GM12801 (cell line): Measurements from ENCODE around the gene BAZ1A.

ENCODE experiments used
- TF ChIP-seq, protein P1 (sequence below): IDR thresholded peaks from one replicate; pipeline ENCODE4 v1.5.1; 2011; ENCODE audit warnings: control low read depth; ENCODE audit not compliant: insufficient read length; ENCODE audit errors: extremely low read depth

BAZ1A gene

DNA sequence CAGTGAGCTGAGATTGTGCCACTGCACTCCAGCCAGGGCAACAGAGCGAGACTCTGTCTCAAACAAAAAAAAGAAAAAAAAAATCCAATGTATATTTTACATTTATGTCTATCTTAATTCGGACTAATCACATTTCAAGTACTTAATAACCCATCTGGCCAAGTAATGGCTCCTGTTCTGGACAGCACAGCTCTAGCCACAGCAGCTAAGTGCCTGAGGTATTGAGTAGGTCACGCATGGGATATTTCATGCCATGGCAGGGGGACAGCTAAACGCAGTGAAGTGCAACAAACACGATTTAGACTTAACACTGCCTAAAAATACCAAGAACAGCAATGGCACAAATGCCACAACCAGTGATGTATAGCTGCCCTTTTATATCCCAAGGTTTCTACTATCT is 8.0 kb downstream of the BAZ1A start:
- TF ChIP-seq, protein P1, sequence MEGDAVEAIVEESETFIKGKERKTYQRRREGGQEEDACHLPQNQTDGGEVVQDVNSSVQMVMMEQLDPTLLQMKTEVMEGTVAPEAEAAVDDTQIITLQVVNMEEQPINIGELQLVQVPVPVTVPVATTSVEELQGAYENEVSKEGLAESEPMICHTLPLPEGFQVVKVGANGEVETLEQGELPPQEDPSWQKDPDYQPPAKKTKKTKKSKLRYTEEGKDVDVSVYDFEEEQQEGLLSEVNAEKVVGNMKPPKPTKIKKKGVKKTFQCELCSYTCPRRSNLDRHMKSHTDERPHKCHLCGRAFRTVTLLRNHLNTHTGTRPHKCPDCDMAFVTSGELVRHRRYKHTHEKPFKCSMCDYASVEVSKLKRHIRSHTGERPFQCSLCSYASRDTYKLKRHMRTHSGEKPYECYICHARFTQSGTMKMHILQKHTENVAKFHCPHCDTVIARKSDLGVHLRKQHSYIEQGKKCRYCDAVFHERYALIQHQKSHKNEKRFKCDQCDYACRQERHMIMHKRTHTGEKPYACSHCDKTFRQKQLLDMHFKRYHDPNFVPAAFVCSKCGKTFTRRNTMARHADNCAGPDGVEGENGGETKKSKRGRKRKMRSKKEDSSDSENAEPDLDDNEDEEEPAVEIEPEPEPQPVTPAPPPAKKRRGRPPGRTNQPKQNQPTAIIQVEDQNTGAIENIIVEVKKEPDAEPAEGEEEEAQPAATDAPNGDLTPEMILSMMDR, result no peak

DNA sequence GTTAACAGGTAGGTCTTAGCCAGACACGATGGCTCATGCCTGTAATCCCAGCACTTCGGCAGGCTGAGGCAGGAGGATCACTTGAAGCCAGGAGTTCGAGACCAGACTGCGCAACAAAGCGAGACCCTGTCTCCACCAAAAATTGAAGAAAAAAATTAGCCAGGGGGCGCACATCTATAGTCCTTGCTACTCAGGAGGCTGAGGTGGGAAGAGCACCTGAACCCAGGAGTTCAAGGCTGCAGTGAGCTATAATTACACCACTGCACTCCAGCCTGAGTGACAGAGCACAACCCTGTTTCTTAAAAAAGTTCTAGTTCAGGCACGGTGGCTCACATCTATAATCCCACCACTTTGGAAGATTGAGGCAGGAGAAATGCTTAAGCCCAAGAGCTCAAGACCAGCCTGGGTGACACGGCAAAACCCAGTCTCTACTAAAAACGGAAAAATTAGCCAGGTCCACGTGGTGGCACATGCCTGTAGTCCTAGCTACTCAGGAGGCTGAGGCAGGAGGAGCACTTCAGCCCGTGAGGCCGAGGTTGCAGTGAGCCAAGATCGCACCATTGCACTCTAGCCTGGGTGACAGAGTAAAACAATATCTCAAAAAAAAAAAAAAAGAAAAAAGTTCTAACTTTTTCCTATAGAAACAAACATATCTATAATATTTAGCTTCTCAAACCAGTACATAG is 9.1 kb downstream of the BAZ1A start:
- TF ChIP-seq, protein P1, result no peak

DNA sequence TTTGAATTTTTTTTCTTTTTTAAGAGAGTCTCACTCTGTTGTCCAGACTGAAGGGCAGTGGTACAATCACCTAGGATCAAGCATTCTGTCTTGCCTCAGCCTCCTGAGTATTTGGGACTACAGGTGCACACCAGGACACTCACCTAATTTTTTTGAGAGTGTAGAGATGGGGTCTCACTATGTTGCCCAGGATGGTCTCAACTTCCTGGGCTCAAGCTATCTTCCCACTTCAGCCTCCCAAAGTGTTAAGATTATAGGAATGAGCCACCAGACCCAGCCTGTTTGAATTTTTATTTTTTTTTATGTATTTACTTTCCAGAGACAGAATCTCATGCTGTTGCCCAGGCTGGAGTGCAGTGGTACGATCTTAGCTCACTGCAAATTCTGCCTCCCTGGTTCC is 11.3 kb downstream of the BAZ1A start:
- TF ChIP-seq, protein P1, result no peak

DNA sequence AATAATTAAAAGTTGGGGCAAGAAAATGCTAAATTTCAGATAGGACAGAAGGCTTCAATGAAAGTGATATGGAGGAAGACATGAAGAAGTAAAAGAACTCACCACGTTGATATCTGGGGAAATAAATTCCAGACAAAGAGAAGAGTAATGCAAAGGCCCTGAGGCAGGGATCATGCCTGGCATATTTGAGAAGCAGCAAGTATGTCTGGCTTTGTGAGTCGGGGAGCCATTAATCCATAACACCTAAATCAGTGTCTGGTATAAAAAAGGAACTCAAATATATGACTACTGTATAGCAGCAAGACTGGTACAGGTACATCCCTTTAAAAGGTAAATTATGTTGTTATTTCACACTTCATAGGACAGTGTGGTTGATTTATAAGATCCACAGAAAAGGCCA is 16.4 kb downstream of the BAZ1A start:
- TF ChIP-seq, protein P1, result no peak

DNA sequence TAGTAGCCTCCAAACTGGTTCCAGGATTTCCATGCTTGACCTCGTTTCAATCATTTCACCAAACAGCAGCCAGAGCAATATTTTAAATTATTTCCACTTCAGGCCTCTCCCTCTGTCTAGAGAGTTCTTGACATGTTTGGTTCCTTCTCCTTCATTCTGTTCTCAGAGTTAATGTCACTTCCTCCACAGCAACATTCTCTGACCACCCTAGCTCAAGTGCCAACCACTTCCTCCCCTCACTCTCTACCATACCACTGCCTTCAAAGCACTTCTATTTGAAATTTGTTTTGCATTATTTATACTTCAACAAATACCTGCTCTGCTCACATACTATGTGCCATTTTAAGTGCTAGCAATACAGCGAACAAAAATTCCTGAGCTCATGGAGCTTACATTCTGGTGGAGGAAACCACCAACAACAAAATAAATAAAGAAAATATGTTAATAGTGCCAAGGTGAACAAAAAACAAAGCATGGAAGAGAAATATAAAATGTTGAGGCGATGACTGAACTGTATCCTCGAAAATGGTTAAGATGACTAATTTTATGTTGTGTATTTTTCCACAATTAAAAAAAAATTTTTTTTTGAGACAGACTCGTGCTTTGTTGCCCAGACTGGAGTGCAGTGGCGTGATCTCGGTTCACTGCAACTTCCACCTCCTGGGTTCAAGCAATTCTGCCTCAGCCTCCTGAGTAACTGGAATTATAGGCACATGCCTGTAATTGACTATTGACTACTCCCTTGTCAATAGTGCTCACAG is 17.3 kb downstream of the BAZ1A start:
- TF ChIP-seq, protein P1, result no peak

DNA sequence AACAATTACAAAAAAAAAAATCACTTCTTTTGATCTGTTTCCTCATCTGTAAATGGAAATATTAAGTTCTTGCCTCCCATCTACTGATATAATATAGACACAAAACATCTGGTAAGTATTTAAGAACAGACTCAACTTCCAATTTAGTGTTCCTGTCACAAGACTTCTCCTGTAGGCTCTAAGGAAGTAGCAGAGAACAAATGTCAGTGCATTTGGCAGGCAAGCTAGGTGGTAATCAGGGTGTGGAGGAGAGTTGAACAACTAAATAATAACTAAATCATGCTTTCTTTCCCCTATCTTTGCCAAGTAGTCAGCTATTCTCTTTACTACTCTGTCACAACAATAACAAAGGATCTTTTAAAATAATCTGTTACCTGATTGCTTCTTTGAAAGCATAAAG is 22.1 kb downstream of the BAZ1A start:
- TF ChIP-seq, protein P1, result no peak

DNA sequence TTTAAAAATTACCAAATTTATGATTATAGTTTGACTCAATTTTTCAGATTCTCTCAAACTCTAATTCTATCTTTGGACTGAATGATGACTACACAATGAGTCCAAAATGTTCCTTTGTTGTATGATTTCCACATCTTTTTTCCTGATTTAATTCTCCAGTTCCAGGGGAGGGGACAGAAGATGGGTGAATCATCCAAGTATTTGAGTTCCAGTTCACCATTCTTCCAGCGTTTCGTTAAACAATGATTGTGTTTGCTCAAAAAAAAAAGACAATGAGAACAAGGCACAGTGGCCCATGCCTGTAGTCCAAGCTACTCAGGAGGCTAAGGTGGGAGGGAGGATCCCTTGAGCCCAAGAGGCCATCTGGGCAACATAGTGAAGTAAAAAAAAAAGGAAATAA is 23.8 kb downstream of the BAZ1A start:
- TF ChIP-seq, protein P1, result no peak
